DOHH2 (cell line): ENCODE measurements around the gene NEK1.

Experiments used
- CTCF ChIP-seq: fragments of 200-600 bp; sonication (generic); IDR thresholded peaks from one replicate; pipeline ENCODE4 v1.5.1; 2014; ENCODE audit warnings: antibody characterized with exemption, mild to moderate bottlenecking, low read depth, low read length; ENCODE audit not compliant: poor library complexity, severe bottlenecking
- EZH2phosphoT487 ChIP-seq: fragments of 200-600 bp; sonication (generic); IDR thresholded peaks from 2 replicates; pipeline ENCODE4 v1.6.1; 2017; ENCODE audit warnings: borderline replicate concordance, mild to moderate bottlenecking, antibody characterized with exemption, low read length, moderate library complexity, mixed read lengths

DNA sequence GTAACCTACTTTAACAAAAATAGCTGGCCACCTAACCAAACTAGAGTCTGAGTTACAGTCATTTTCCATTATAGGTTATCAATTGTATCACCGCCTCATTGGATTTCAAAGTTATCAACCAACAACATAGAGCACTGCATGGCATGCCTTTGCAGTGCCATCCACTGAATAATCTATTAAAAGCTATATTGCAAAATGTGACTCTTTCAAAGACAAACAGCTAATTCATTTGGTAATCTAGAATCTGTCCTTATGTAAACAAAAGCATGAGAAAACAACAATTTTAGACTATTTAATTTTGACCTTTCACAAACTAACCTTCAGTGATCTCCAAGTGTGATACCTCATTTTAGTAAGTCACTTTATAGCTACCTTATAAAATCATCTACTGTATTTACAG is 197.5 kb downstream of the NEK1 start:
- TF ChIP-seq CTCF = no peak
- TF ChIP-seq EZH2phosphoT487 = no peak
